Adrenal gland (tissue), 12 donors: ENCODE results near the gene ARL17B. TPM values are rescaled to one million over a fixed set of nuclear protein-coding genes. Genes with fewer than 3 reads are reported as not detected.

Experiments
- polyA plus RNA-seq, 3 donors: library from polyadenylated mRNA; stranded (reverse); fragments of 200-250 nt in 2 of 3; fragments of 350-450 nt in 1 of 3; fragmentation: Illumina TruSeq in 1 of 3; extraction: RNeasy Lipid Tissue Mini Kit (QIAGEN cat#74804) in 1 of 3; gene quantifications; one replicate each; pipeline ENCODE4 v1.2.3, GENCODE V29; 2013 to 2014
- small RNA-seq, 2 donors: library from RNA; depleted of rRNA; stranded (forward); fragments of <200 nt; gene quantifications; one replicate each; pipeline ENCODE3, GENCODE V24; 2016
- total RNA-seq, 9 donors: library from RNA; depleted of rRNA in 4 of 9; stranded (reverse); fragments of >200 nt in 4 of 9; fragments of 120-200 nt in 1 of 9; fragmentation: NEBNext Ultra II Directional in 1 of 9; extraction: Animal tissue kit (Norgen Biotek cat#: 25700) in 1 of 9; gene quantifications; one replicate each; pipeline versions ENCODE4 v1.1.0 to v1.2.4, GENCODE V29; 2013 to 2023
- donor health status: healthy with polysubstance abuse.
- donor health status: Bipolar disorder and iron deficiency.
- donor health status: DM: yes; HTN: yes; CAD: no.
- donor health status: DM: no; HTN: no; CAD: no.
- donor health status: DM: no; HTN: no; CAD: no.
- donor health status: DM: yes; HTN: yes; CAD: no.

Gene ARL17B
- total and polyA plus RNA-seq, 12 donors = 4.4 to 36.0 (median 15.2) TPM

Small RNAs within 50 kb of the gene (small RNA-seq; reads per million reads assigned to genes)
- gene RN7SL656P = 0 reads per million in 2 donors

Other genes with a start within 250 kb of the ARL17B start
- gene KANSL1, start 168.3 kb downstream of the ARL17B start, total RNA-seq = 10 to 100 TPM; 27.1 to 81.2 (median 64.3) TPM
- gene KANSL1, start 168.3 kb downstream of the ARL17B start, polyA plus RNA-seq = 10 to 100 TPM; 23.2 to 34.3 (median 32.1) TPM
- 1 to 10 TPM in 6 of 9 donors, under 1 TPM in 3; 0.12 to 2.4 (median 1.5) TPM for gene LRRC37A, start 66.6 kb downstream of the ARL17B start, total RNA-seq
- gene LRRC37A, start 66.6 kb downstream of the ARL17B start, polyA plus RNA-seq = 1 to 10 TPM; 1.1 to 4.0 (median 3.8) TPM
- gene LRRC37A2, start 150.7 kb upstream of the ARL17B start, total RNA-seq = 10 to 100 TPM in 1 of 9 donors, 1 to 10 TPM in 8; 2.4 to 13.6 (median 6.3) TPM
- gene LRRC37A2, start 150.7 kb upstream of the ARL17B start, polyA plus RNA-seq = 10 to 100 TPM in 2 of 3 donors, 1 to 10 TPM in 1; 4.4 to 14.3 (median 13.0) TPM
- gene ARL17A, start 217.9 kb upstream of the ARL17B start, total RNA-seq = 10 to 100 TPM in 4 of 9 donors, 1 to 10 TPM in 5; 6.7 to 17.1 (median 9.9) TPM
- 1 to 10 TPM; 1.7 to 9.2 (median 6.5) TPM for gene ARL17A, start 217.9 kb upstream of the ARL17B start, polyA plus RNA-seq
- 100 to 1,000 TPM in 1 of 9 donors, 10 to 100 TPM in 8; 28.7 to 101 (median 48.0) TPM for gene NSF, start 228.9 kb upstream of the ARL17B start, total RNA-seq
- gene NSF, start 228.9 kb upstream of the ARL17B start, polyA plus RNA-seq = 10 to 100 TPM in 1 of 3 donors, 1 to 10 TPM in 2; 7.5 to 84.5 (median 9.4) TPM